Measurements from ENCODE around the gene ZNF552. TPM values are rescaled to one million over a fixed set of nuclear protein-coding genes. Genes with fewer than 3 reads are reported as not detected.
"Not testable (repeated sequence)": the region's sequence is repeated elsewhere in the genome, so short reads cannot be mapped to it uniquely, and the experiment has no call there.

The ZNF552 gene
- 7.1 TPM for polyA plus RNA-seq (ENCODE audit: insufficient read length)

- DNase-seq = peak; percentile 90
These were observed at the start of gene ZNF552 for GRCh38 chr19:57814505-57815246. Gene ZNF552 (minus strand): TSS chr19:57814913. CDS start chr19:57814743, 170 bp downstream.

DNA sequence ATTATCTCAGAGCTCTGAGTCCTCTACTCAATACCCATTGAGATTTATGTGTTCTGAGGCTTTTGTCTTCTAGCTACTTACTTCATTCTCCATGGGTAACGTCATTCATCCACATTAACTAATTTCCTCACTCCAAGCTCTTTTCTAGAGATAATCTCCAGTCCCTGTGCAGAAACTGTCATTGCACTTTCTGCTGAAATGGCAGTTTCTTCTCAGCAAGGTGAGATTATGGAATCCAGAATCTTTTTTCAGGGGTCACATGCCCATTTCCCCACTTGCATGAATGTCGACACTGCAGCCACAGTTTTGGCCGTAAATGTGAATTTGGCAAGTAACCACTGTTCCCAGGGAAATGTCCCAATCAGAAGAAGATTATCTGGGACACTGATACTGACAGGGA lies 47.6 kb upstream of the ZNF552 start:
- not testable (repeated sequence) for DNase-seq

DNA sequence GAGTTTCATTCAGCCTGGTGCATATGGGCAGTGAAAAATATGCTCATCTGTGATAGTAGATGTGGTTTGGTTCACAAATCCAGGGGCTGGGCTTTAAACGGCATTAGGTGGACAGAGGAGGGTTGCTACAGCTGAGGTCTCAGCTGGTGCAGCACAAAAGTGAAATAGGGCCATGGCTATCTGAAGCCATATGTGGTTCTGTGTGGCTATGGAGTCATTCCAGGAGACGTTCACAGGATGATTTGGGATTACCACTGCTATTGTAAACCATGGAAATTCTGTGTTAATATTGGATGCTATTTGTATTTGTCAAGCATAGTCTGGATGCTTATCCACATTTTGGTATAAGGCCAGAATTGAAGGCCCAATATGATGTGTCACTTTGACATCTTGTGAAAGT lies 39.4 kb upstream of the ZNF552 start:
- not testable (repeated sequence) for DNase-seq

GRCh38 chr19:57851812-57852603 lies 37.3 kb upstream of the ZNF552 start:
- DNase-seq = not testable (repeated sequence)

- no peak for DNase-seq
These were observed 35.9 kb upstream of the ZNF552 start for GRCh38 chr19:57850553-57851017.

- peak; percentile 81 for DNase-seq
These were observed 35.2 kb upstream of the ZNF552 start, which contains the start of gene ZNF587 for GRCh38 chr19:57849666-57850473. Gene ZNF587 (plus strand): TSS chr19:57849859. CDS start chr19:57850039, 180 bp downstream.

DNA sequence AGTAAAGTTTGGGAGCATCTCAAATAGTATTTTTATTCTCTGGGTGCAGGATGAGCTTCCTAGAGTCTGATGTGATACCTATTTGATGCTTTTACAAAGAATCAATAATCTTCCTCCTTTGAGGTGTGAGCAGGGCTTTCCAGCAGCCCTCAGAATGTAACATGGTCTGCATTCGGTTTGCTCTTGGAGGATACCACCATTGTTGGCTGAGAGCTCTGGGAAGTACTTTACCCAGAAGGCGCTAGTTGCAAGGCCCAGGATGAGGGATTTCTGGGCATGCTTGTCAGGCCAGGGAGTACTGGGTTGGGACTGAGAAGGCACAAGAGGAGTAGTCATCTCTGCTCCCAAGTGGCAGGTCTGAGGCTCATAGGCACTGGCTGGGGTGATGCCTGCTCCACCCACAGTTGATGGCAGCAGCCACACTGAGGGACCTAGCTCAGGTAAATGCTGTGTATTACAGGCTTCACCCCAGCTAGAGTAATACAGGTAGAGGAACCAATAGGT lies 34.5 kb upstream of the ZNF552 start:
- DNase-seq = not testable (repeated sequence)

GRCh38 chr19:57847164-57847563 lies 32.5 kb upstream of the ZNF552 start:
- DNase-seq = not testable (repeated sequence)

DNA sequence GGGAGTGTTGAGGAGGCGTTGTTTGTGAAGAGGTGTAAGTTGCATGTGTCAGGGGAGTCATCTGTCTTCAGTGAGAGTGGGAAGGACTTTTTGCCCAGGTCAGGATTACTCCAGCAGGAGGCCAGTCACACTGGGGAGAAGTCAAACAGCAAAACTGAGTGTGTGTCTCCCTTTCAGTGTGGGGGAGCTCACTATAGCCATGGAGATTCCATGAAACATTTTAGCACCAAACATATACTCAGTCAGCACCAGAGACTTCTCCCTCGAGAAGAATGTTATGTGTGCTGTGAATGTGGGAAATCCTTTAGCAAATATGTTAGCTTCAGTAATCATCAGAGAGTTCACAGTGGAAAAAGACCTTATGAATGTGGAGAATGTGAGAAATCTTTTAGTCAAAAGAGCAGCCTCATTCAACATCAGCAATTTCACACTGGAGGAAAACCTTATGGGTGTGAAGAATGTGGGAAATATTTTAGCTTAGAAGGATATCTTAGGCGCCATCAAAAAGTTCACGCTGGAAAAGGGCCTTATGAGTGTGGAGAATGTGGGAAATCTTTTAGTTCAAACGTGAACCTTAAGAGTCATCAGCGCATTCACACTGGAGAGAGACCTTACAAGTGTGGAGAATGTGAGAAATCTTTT lies 26.5 kb upstream of the ZNF552 start:
- DNase-seq = no peak

DNA sequence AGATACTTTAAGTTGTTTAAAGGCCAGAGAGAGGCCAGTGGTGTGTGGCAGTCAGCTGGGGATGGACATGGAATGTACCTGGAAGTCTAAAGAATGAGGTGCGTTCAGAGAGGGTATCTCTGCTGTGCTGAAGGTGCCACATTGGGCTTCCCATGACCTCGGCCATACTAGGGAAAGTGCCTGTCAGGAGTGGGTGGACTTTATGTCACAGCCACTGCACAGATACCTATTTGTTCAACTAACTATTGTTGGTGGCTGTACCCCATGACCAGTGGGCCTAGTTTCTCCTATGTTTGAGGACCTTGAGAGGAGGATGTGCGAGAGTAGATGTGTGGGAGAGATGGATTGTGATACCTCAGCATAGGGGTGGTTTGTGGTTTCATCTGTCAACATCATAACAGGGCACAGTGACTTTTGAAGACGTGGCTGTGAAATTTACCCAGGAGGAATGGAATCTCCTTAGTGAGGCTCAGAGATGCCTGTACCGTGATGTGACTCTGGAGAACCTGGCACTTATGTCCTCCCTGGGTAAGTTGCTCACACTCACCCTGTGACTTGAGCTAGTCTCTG lies 24.0 kb upstream of the ZNF552 start:
- DNase-seq = not testable (repeated sequence)

- DNase-seq = not testable (repeated sequence)
These were observed 22.3 kb upstream of the ZNF552 start for GRCh38 chr19:57836991-57837390.

DNA sequence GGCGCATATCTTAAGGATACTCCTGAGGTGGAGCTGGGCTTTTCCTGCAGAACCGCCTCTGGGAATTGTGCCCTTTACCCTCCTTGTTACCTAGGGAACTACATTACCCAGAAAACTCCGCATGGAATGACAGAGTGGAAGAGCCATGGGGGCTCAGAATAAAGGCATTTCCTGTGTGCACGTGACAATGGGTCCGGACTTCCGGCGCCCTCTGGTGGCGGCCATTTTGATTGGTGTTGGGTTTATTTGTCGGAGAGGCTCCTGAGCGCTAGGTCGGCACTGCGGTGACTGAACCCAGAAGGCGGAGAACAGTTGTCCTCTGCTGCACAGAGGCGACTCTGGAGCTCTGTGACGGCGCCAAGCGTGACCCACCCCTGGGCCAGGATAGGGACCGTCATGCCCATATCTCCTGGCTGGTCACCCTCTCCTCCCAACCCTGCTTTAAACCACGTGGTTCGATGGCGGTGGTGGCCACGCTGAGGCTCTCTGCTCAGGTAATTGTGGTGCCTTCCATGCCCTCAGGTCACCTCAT lies 15.4 kb upstream of the ZNF552 start, which contains the start of gene ZNF587B:
TSS of gene ZNF587B (plus strand) at position 229 of the 532 bp plus-strand sequence. CDS start at position 459, 230 bp downstream.
- peak; percentile 28 for DNase-seq

DNA sequence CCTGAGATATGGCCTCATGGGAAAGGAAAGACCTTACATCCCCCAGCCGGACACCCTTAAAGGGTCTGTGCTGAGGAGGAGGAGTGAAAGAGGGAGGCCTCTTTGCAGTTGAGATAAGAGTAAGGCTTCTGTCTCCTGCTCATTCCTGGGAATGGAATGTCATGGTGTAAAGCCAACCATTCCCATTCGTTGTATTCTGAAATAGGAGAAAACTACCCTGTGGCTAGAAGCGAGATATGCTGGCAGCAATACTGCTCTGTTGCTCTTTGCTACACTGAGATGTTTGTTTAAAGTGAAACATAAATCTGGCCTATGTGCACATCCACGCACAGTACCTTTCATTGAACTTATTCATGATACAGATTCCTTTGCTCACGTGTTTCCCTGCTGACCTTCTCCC lies 14.6 kb upstream of the ZNF552 start:
- DNase-seq = no peak

DNA sequence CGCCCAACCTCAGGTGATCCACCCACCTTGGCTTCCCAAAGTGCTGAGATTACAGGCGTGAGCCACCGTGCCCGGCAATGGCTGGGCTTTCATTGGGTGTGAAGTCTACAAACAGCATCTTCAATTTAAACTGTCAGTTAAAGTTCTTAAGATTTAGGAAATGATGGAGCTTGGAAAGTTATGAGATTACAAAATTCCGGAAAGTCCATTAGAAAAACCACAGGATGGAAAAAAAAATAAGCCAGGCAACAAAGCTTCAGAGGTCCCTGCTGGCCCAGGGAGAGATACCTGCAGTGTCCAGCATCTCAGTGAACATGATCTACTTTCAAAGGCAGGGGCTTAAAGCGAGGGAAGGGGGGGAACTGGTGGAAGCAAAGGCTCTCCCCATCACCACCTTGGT lies 10.8 kb upstream of the ZNF552 start:
- DNase-seq = no peak

- DNase-seq = not testable (repeated sequence)
These were observed 8.9 kb upstream of the ZNF552 start for GRCh38 chr19:57823608-57824007.

GRCh38 chr19:57823155-57823554 lies 8.4 kb upstream of the ZNF552 start:
- DNase-seq = not testable (repeated sequence)

GRCh38 chr19:57821501-57821900 lies 6.8 kb upstream of the ZNF552 start:
- DNase-seq = not testable (repeated sequence)

GRCh38 chr19:57821095-57821494 lies 6.4 kb upstream of the ZNF552 start:
- not testable (repeated sequence) for DNase-seq

- no peak for DNase-seq
These were observed 5.9 kb upstream of the ZNF552 start for GRCh38 chr19:57820599-57820998.

- peak; percentile 92 for DNase-seq
These were observed 4.9 kb upstream of the ZNF552 start for GRCh38 chr19:57819475-57820148.

All from hindlimb muscle (tissue), 1 donor.